Kidney epithelial cell (primary cell): ENCODE results near the gene S100A16. TPM values are rescaled to one million over a fixed set of nuclear protein-coding genes. Genes with fewer than 3 reads are reported as not detected.
A peak's percentile ranks its signal among the peaks of the same experiment; 100 is the strongest.

Experiments used
- DNase-seq: peaks from one replicate; pipeline ENCODE4 v3.0.0-alpha.2; 2010; ENCODE audit warnings: low read depth
- H3K27me3 ChIP-seq: 2 replicates; pipeline ENCODE4 v1.6.0; 2011; ENCODE audit warnings: low read length; ENCODE audit not compliant: control insufficient read depth, insufficient read depth
- H3K36me3 ChIP-seq: 2 replicates; pipeline ENCODE4 v1.5.1; 2011; ENCODE audit warnings: low read length; ENCODE audit not compliant: control insufficient read depth, insufficient read depth
- H3K4me3 ChIP-seq: 2 replicates; pipeline ENCODE4 v1.5.1; 2011; ENCODE audit warnings: low read depth, mild to moderate bottlenecking, control low read depth, low read length
- CTCF ChIP-seq: IDR thresholded peaks from 2 replicates; pipeline ENCODE4 v1.5.1; 2011; ENCODE audit warnings: mild to moderate bottlenecking, moderate library complexity, low read length, control low read depth, inconsistent platforms; ENCODE audit not compliant: insufficient read depth, poor library complexity, severe bottlenecking
- total RNA-seq: library from RNA; depleted of rRNA; stranded (reverse); fragments of >200 nt; gene quantifications from 2 replicates; pipeline ENCODE4 v1.2.3, GENCODE V29; 2015

Gene S100A16
- total RNA-seq, 1 donor from 2014 or later, result 480 TPM

- Histone ChIP-seq H3K4me3 (peak overlapping the region; percentile 87), H3K36me3 (peaks cover 1% of the 10 kb centered on the region), H3K27me3 (no peaks in the 10 kb centered on the region)
- DNase-seq, result no peak
- no peak for TF ChIP-seq CTCF
Observed at GRCh38 chr1:153612111-153612754, 704 bp downstream of the S100A16 start.

GRCh38 chr1:153611356-153611755 lies 1.6 kb downstream of the S100A16 start:
- DNase-seq, result no peak
- no peaks in the 10 kb centered on the region for H3K27me3 ChIP-seq
- TF ChIP-seq CTCF, result no peak
- H3K36me3 ChIP-seq, result peaks cover 3% of the 10 kb centered on the region
- H3K4me3 ChIP-seq, result peak overlapping the region; percentile 87

- no peak for TF ChIP-seq CTCF
- no peak for DNase-seq
- Histone ChIP-seq H3K36me3 (peaks cover 3% of the 10 kb centered on the region), H3K4me3 (peak overlapping the region; percentile 87), H3K27me3 (no peaks in the 10 kb centered on the region)
Observed at GRCh38 chr1:153610811-153611301, 2.1 kb downstream of the S100A16 start.

DNA sequence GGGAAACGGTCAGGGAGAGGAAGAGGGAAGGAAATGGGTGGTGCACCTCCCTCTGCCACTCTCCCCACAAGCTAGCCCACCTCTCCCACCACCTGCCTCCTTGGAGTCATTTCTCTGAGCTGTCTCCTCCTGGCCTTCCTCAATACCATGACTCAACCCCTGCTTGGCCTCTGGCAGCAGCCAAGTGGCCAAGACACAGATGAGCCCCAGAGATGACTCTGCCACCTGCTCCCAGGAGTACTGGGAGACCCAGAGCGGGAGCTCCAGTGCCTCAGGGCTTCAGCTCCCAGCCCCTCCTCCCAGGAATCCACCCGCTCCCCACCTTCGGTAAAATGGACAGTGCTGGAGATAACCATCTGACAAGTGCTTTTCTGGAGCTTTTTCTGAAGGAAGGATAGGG lies 2.6 kb downstream of the S100A16 start:
- peaks cover 3% of the 10 kb centered on the region for H3K36me3 ChIP-seq
- TF ChIP-seq CTCF, result no peak
- peak overlapping the region; percentile 87 for H3K4me3 ChIP-seq
- H3K27me3 ChIP-seq, result no peaks in the 10 kb centered on the region
- no peak for DNase-seq

DNA sequence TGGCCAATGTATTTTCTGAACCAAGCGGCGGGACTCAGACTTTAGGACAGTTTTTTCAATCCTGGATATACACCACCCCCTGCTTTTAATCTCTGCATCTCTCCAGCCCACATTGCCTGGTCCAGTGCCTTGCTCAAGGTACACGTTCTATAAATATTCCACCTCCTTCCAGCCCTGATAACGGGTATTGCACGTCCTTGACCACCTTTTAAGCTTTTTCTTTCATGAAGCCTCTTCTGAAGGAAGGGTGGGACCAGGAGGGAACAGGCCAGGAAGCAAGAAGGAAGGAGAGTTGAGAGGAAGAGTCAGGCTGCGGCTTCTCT lies 3.4 kb downstream of the S100A16 start:
- TF ChIP-seq CTCF, result no peak
- no peak for DNase-seq
- no peaks in the 10 kb centered on the region for H3K27me3 ChIP-seq
- peak overlapping the region; percentile 56 for H3K4me3 ChIP-seq
- H3K36me3 ChIP-seq, result peaks cover 3% of the 10 kb centered on the region
